Common myeloid progenitor, CD34-positive (primary cell): ENCODE results near the gene HIGD1C.

Experiments used
- CTCF ChIA-PET: fragments of 350-600 bp; sonication (Branson Sonifier 250); formaldehyde crosslinking; loops from one replicate; lab custom pipeline; 2021; ENCODE audit warnings: antibody characterized with exemption; lab: Charles Lee
- POLR2A ChIA-PET: fragments of 350-600 bp; sonication (Branson Sonifier 250); formaldehyde crosslinking; loops from one replicate; lab custom pipeline; 2021; ENCODE audit warnings: antibody characterized with exemption; lab: Charles Lee
- DNase-seq, 3 donors: peaks; one replicate each; pipeline versions ENCODE4 v3.0.0 to v3.0.0-alpha.2; 2013
- H3K27ac ChIP-seq, 2 experiments: 1 replicate in 1 of 2; 2 replicates in 1 of 2; pipeline ENCODE4 v1.7.0; 2013; ENCODE audit warnings: inconsistent platforms in 2 of 2, low read length in 2 of 2, mild to moderate bottlenecking in 2 of 2, low read depth in 1 of 2, moderate library complexity in 1 of 2; ENCODE audit not compliant: severe bottlenecking in 2 of 2, insufficient read depth in 1 of 2, poor library complexity in 1 of 2
- H3K27me3 ChIP-seq, 5 experiments: replicated peaks in 2 of 5; 1 replicate in 3 of 5; 2 replicates in 2 of 5; pipeline versions ENCODE4 v1.6.1 to v1.7.0; 2013; ENCODE audit warnings: low read length in 4 of 5, mild to moderate bottlenecking in 2 of 5, moderate library complexity in 2 of 5, inconsistent platforms in 1 of 5; ENCODE audit not compliant: insufficient read depth in 5 of 5, control insufficient read depth in 4 of 5
- H3K36me3 ChIP-seq, 4 experiments: 1 replicate in 2 of 4; 2 replicates in 2 of 4; pipeline versions ENCODE4 v1.6.1 to v1.7.0; 2013; ENCODE audit warnings: low read length in 3 of 4, control low read depth in 1 of 4, mild to moderate bottlenecking in 1 of 4; ENCODE audit not compliant: control insufficient read depth in 4 of 4, insufficient read depth in 4 of 4
- H3K4me1 ChIP-seq, 4 experiments: 1 replicate in 3 of 4; 2 replicates in 1 of 4; pipeline versions ENCODE4 v1.6.1 to v1.7.1; 2013; ENCODE audit warnings: low read length in 3 of 4, mild to moderate bottlenecking in 3 of 4, control low read depth in 1 of 4, inconsistent platforms in 1 of 4, moderate library complexity in 1 of 4; ENCODE audit not compliant: control insufficient read depth in 4 of 4, insufficient read depth in 4 of 4; ENCODE audit errors: control extremely low read depth in 1 of 4
- H3K4me3 ChIP-seq, 7 experiments: 1 replicate in 4 of 7; 2 replicates in 3 of 7; pipeline versions ENCODE4 v1.5.1 to v1.7.0; 2013; ENCODE audit warnings: mild to moderate bottlenecking in 7 of 7, low read length in 6 of 7, moderate library complexity in 6 of 7, inconsistent platforms in 2 of 7, low read depth in 2 of 7, control low read depth in 1 of 7; ENCODE audit not compliant: insufficient read depth in 4 of 7, control insufficient read depth in 1 of 7; ENCODE audit errors: extremely low read depth in 1 of 7
- H3K9me3 ChIP-seq, 5 experiments: 1 replicate in 4 of 5; 2 replicates in 1 of 5; pipeline versions ENCODE4 v1.6.1 to v1.7.1; 2013; ENCODE audit warnings: low read length in 4 of 5, mild to moderate bottlenecking in 2 of 5, inconsistent platforms in 1 of 5, low read depth in 1 of 5, moderate library complexity in 1 of 5; ENCODE audit not compliant: control insufficient read depth in 4 of 5, insufficient read depth in 2 of 5; ENCODE audit errors: control extremely low read depth in 1 of 5
- WGBS: methylation state at CpG from one replicate; pipeline ENCODE4 v1.1.5; 2013; ENCODE audit not compliant: insufficient coverage; 5-methylcytosine and 5-hydroxymethylcytosine counted together

The HIGD1C gene

DNA sequence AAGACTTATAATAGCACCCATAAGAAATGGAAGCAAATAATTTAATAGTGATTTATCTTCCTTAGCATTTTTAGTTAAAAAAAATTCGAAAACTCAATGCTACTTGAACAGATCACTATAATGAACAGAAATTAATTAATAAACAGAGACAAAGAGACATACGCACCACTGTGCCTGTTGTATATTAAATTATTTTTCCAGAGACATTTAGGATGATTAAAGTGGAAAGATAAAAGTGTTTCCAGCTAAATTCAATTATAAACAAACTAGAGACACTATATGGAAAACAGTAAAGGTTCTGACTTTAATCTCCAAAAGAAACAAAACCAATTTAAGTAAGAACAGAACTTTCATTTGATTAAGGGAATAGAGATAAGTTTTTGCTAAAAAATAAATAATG, 3.4 kb downstream of the HIGD1C start:
- ChIA-PET POLR2A (interaction anchor here (1.0 kb wide), 1 partner anchor 16 kb away, joined by 3 read pairs; no protein-coding TSS in a partner anchor), CTCF (interaction anchor here (1.3 kb wide), 1 partner anchor 31 kb away, joined by 3 read pairs; no protein-coding TSS in a partner anchor)
- Histone ChIP-seq H3K27me3 (no peaks in the 10 kb centered on the region), H3K4me3 (no peak overlapping the region), H3K27ac (no peak overlapping the region), H3K36me3 (no peaks in the 10 kb centered on the region), H3K9me3 (no peaks in the 10 kb centered on the region), H3K4me1 (no peaks in the 10 kb centered on the region)
- DNase-seq = no peak
- no CpG with 5 or more reads among the region's 2 CpGs for WGBS

DNA sequence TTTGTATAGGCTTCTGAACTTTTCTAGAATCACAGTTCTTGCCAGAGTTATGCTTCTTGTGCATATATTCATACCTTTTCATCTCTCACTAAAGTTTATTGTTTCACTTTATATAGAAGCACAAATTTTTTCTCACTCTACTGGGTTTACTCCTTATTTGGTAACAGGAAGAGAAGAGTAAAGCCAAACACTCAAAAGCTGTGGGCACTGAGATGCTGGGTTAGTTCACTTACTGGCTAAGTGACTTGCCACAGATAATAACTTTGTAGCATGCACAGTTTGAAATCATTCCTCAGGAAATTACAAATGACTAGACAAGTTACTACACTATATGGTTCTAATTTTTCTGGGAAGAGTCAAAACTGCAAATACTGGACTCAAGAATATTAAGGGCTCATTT, 7.8 kb downstream of the HIGD1C start:
- POLR2A ChIA-PET = no interaction called here
- Histone ChIP-seq H3K9me3 (no peaks in the 10 kb centered on the region), H3K4me1 (no peaks in the 10 kb centered on the region), H3K27ac (no peak overlapping the region), H3K27me3 (no peaks in the 10 kb centered on the region), H3K4me3 (no peak overlapping the region), H3K36me3 (no peaks in the 10 kb centered on the region)
- DNase-seq = peak in 2 of 3 donors; percentile 9 to 19
- CTCF ChIA-PET = interaction anchor here (0.7 to 1.7 kb wide), 2 partner anchors 26 to 109 kb away, joined by 3 to 6 read pairs; no protein-coding TSS in a partner anchor

DNA sequence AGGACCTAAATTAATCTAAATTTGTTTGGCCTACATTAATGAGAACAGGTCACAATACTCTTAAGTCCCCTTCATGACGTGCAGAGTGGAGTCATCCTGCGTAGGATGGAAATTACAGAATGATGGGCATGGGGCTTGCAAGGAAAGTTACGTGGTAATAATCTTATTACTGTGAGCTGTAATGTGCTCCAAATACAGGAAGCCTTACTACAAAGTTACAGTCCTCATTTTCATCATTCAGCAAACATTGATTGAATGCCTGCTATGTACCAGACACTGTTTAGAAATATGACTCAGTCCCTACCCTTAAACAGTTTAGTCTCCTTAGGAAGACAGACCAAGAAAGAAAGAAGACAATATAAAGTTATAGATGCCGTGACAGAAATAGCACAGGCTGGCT, 9.4 kb downstream of the HIGD1C start:
- no peak overlapping the region for H3K27ac ChIP-seq
- ChIA-PET POLR2A (no interaction called here), CTCF (interaction anchor here (0.8 to 1.7 kb wide), 2 partner anchors 25 to 197 kb away, joined by 3 to 6 read pairs; partner anchors contain the start of gene ATF1)
- H3K36me3 ChIP-seq = peaks cover 0 to 6% (median 2%) of the 10 kb centered on the region in 4 experiments
- no peaks in the 10 kb centered on the region for H3K9me3 ChIP-seq
- 80% methylated on average over 1 of the region's 4 CpGs for WGBS
- no peaks in the 10 kb centered on the region for H3K4me1 ChIP-seq
- no peak overlapping the region for H3K4me3 ChIP-seq
- no peak for DNase-seq
- H3K27me3 ChIP-seq = no peaks in the 10 kb centered on the region

DNA sequence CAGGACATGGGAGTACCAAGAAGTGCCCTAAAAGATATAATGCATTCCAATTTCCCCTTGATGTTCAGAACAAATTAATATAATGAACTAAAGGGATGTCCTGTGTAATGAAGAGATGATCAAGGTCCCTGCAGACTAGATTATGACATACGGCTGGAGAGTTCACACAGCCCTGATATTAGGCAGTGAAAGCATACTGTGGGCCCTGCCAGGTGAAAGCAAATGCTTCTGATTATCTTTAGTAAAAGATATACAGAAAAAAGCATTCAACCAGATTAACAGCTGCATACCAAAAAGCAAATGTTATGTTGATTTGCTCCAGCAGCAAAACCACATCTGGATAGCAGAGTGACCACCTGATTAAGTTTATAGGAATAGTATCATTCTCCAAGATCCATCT, 12.1 kb downstream of the HIGD1C start:
- WGBS = no CpG with 5 or more reads among the region's 1 CpG
- Histone ChIP-seq H3K4me3 (no peak overlapping the region), H3K36me3 (peaks cover 0 to 10% (median 5%) of the 10 kb centered on the region in 4 experiments), H3K27ac (no peak overlapping the region), H3K9me3 (no peaks in the 10 kb centered on the region), H3K27me3 (no peaks in the 10 kb centered on the region), H3K4me1 (no peaks in the 10 kb centered on the region)
- POLR2A ChIA-PET = no interaction called here
- no peak for DNase-seq
- CTCF ChIA-PET = no interaction called here

DNA sequence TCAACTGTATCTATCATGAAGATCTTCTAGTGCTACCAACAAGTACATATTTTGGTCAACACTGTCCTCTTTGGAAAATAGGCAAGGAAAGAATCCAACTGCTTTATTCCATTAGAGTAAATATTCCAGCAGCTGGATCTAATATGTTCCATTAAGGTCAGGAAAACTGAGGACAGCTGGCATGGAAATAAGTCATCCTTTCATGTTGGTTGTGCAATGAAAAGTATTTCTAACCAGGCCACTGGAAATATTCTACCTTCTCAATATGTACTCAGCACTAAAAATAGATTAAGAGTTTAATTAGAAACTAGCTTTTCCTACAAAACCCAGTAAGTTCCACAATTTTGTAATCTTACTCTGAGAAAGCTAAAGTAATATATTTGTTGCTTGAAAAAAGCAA, 19.6 kb downstream of the HIGD1C start:
- ChIA-PET POLR2A (no interaction called here), CTCF (interaction anchor here (0.9 kb wide), 1 partner anchor 50 kb away, joined by 3 read pairs; no protein-coding TSS in a partner anchor)
- peaks cover 5 to 20% (median 9%) of the 10 kb centered on the region in 4 experiments for H3K36me3 ChIP-seq
- no peaks in the 10 kb centered on the region for H3K4me1 ChIP-seq
- H3K27ac ChIP-seq = no peak overlapping the region
- DNase-seq = no peak
- no peak overlapping the region for H3K4me3 ChIP-seq
- H3K27me3 ChIP-seq = no peaks in the 10 kb centered on the region
- H3K9me3 ChIP-seq = peaks cover 0 to 5% (median 0%) of the 10 kb centered on the region in 5 experiments

DNA sequence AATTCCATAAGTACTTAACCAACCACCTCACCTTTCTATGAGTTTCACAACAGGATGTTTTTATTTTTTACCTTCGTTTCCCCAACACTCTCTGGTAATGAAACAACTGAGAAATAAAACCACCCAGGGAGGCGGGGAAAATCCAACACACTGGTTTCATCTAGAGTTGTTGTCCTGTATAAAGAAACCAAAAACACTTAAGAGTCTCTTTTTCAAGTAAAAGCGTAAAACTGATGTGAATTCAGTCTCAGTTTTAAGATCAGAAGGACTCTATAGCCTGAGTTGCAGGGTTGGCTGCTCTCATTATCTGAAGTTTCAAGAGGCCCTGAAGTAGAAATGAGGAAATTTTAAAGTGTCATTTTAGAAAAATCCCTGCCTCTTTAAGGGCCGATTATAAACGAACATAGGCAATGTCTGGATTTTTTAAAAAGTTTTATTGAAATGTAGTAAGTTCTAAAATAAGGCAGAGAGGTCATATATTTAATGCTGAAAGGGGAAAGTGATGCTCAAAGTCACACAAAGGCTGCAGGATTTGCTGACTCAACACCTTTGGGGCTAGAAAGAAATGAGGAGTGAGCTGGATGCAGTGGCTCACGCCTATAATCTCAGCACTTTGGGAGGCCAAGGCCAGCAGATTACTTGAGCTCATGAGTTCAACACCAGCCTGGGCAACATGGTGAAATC, 27.2 kb downstream of the HIGD1C start:
- DNase-seq = no peak
- 100% methylated on average over 4 of the region's 6 CpGs for WGBS
- Histone ChIP-seq H3K9me3 (no peaks in the 10 kb centered on the region), H3K4me3 (no peak overlapping the region), H3K36me3 (peaks cover 0 to 7% (median 6%) of the 10 kb centered on the region in 4 experiments), H3K27ac (no peak overlapping the region), H3K27me3 (no peaks in the 10 kb centered on the region), H3K4me1 (no peaks in the 10 kb centered on the region)
- ChIA-PET POLR2A (no interaction called here), CTCF (no interaction called here)

DNA sequence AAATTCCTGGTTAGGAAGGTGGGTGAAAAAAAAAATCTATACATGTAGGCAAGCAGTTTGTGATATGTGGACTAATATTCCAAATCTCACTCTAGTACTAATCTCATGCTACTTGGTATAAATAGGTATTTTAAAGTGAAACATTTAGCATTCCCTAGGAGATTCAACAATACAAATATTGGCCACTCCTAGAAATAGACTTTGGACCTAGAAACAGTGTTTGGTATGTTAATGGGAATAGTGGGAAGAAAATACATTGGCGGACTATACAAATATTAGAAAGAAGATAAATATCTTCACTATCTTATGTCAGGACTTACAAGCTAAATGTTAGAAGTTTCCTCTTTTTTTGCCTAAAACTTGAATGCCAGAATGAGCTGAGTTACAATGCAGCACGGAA, 28.2 kb downstream of the HIGD1C start:
- H3K27ac ChIP-seq = no peak overlapping the region
- CTCF ChIA-PET = interaction anchor here (1.4 kb wide), 1 partner anchor 158 kb away, joined by 4 read pairs; no protein-coding TSS in a partner anchor
- WGBS = 100% methylated on average over 1 of the region's 2 CpGs
- no peak overlapping the region for H3K4me3 ChIP-seq
- peaks cover 0 to 7% (median 6%) of the 10 kb centered on the region in 4 experiments for H3K36me3 ChIP-seq
- peaks cover 0 to 4% (median 2%) of the 10 kb centered on the region in 4 experiments for H3K4me1 ChIP-seq
- DNase-seq = no peak
- POLR2A ChIA-PET = no interaction called here
- no peaks in the 10 kb centered on the region for H3K9me3 ChIP-seq
- H3K27me3 ChIP-seq = no peaks in the 10 kb centered on the region
